T-helper 17 cell (primary cell): ENCODE measurements around the gene PODNL1. TPM values are rescaled to one million over a fixed set of nuclear protein-coding genes. Genes with fewer than 3 reads are reported as not detected.
"Not testable (repeated sequence)": the region's sequence is repeated elsewhere in the genome, so short reads cannot be mapped to it uniquely, and the experiment has no call there.

Experiments used
- ATAC-seq: fragments of 150-1000 bp; cut with Tn5 transposase; 2 replicates; pipeline ENCODE4 v1.10.0; 2021; ENCODE audit warnings: mild to moderate bottlenecking, moderate library complexity
- DNase-seq, 3 donors: peaks; one replicate each; pipeline versions ENCODE4 v3.0.0 to v3.0.0-alpha.2; 2020 to 2021
- H3K9me3 ChIP-seq: one replicate; pipeline ENCODE4 v1.7.0; 2013; ENCODE audit warnings: low read length, mild to moderate bottlenecking; ENCODE audit not compliant: control insufficient read depth, poor library complexity, severe bottlenecking
- H3K27ac Mint-ChIP-seq: one replicate; pipeline ENCODE4 v1.8.0; 2022; ENCODE audit warnings: mild to moderate bottlenecking, moderate library complexity, mixed read lengths
- H3K27me3 Mint-ChIP-seq: one replicate; pipeline ENCODE4 v1.8.0; 2022; ENCODE audit warnings: mixed read lengths
- H3K36me3 Mint-ChIP-seq: one replicate; pipeline ENCODE4 v1.8.0; 2022; ENCODE audit warnings: low read depth, mixed read lengths
- H3K4me1 Mint-ChIP-seq: one replicate; pipeline ENCODE4 v1.8.0; 2022; ENCODE audit warnings: mild to moderate bottlenecking, mixed read lengths
- H3K4me3 Mint-ChIP-seq: one replicate; pipeline ENCODE4 v1.8.0; 2022; ENCODE audit warnings: mild to moderate bottlenecking, moderate library complexity, mixed read lengths
- total RNA-seq, 4 donors: library from RNA in 2 of 4; stranded (reverse) in 2 of 4; gene quantifications; one replicate each; pipeline ENCODE4 v1.2.3 and lab custom pipeline; 2022 to 2026

Gene PODNL1
- total RNA-seq, 2 donors from 2014 or later: 0.31 TPM; not detected in 1

GRCh38 chr19:13980340-13980739 is 42.1 kb upstream of the PODNL1 start:
- no peaks in the 10 kb centered on the region for H3K9me3 ChIP-seq
- DNase-seq: no peak
- no peak overlapping the region for H3K4me3 Mint-ChIP-seq
- H3K27ac Mint-ChIP-seq: no peak overlapping the region
- no peak for ATAC-seq
- H3K36me3 Mint-ChIP-seq: no peaks in the 10 kb centered on the region
- H3K27me3 Mint-ChIP-seq: no peaks in the 10 kb centered on the region
- H3K4me1 Mint-ChIP-seq: peaks cover 28% of the 10 kb centered on the region

GRCh38 chr19:13979686-13980085 is 41.5 kb upstream of the PODNL1 start:
- H3K9me3 ChIP-seq: no peaks in the 10 kb centered on the region
- no peak for ATAC-seq
- H3K4me3 Mint-ChIP-seq: peak overlapping the region; percentile 28
- no peaks in the 10 kb centered on the region for H3K27me3 Mint-ChIP-seq
- no peak for DNase-seq
- peaks cover 23% of the 10 kb centered on the region for H3K4me1 Mint-ChIP-seq
- H3K36me3 Mint-ChIP-seq: no peaks in the 10 kb centered on the region
- H3K27ac Mint-ChIP-seq: no peak overlapping the region

GRCh38 chr19:13979244-13979615 is 41.0 kb upstream of the PODNL1 start:
- Mint-ChIP-seq H3K4me3 (no peak overlapping the region), H3K4me1 (peaks cover 25% of the 10 kb centered on the region), H3K36me3 (no peaks in the 10 kb centered on the region), H3K27ac (no peak overlapping the region), H3K27me3 (no peaks in the 10 kb centered on the region)
- no peaks in the 10 kb centered on the region for H3K9me3 ChIP-seq
- DNase-seq (no peak), ATAC-seq (no peak)

- H3K9me3 ChIP-seq: no peaks in the 10 kb centered on the region
- no peak for ATAC-seq
- H3K27ac Mint-ChIP-seq: no peak overlapping the region
- peak overlapping the region; percentile 75 for H3K4me3 Mint-ChIP-seq
- DNase-seq: no peak
- H3K4me1 Mint-ChIP-seq: peaks cover 27% of the 10 kb centered on the region
- no peaks in the 10 kb centered on the region for H3K36me3 Mint-ChIP-seq
- H3K27me3 Mint-ChIP-seq: no peaks in the 10 kb centered on the region
Observed at GRCh38 chr19:13978351-13979243, 40.4 kb upstream of the PODNL1 start.

- DNase-seq: no peak
- H3K9me3 ChIP-seq: no peaks in the 10 kb centered on the region
- H3K36me3 Mint-ChIP-seq: no peaks in the 10 kb centered on the region
- H3K4me1 Mint-ChIP-seq: peaks cover 21% of the 10 kb centered on the region
- H3K4me3 Mint-ChIP-seq: peak overlapping the region; percentile 75
- H3K27me3 Mint-ChIP-seq: no peaks in the 10 kb centered on the region
- no peak for ATAC-seq
- H3K27ac Mint-ChIP-seq: peak overlapping the region; percentile 53
Observed at GRCh38 chr19:13977803-13978202, 39.6 kb upstream of the PODNL1 start.

- DNase-seq (no peak), ATAC-seq (no peak)
- Mint-ChIP-seq H3K27me3 (no peaks in the 10 kb centered on the region), H3K4me1 (peaks cover 18% of the 10 kb centered on the region), H3K27ac (peak overlapping the region; percentile 81), H3K36me3 (no peaks in the 10 kb centered on the region), H3K4me3 (peak overlapping the region; percentile 71)
- no peaks in the 10 kb centered on the region for H3K9me3 ChIP-seq
Observed at GRCh38 chr19:13976446-13976845, 38.2 kb upstream of the PODNL1 start.

GRCh38 chr19:13975870-13976269 is 37.7 kb upstream of the PODNL1 start:
- Mint-ChIP-seq H3K36me3 (no peaks in the 10 kb centered on the region), H3K27me3 (no peaks in the 10 kb centered on the region), H3K4me3 (peak overlapping the region; percentile 71), H3K27ac (peak overlapping the region; percentile 80), H3K4me1 (peaks cover 18% of the 10 kb centered on the region)
- DNase-seq (no peak), ATAC-seq (no peak)
- H3K9me3 ChIP-seq: no peaks in the 10 kb centered on the region

- no peak overlapping the region for H3K4me3 Mint-ChIP-seq
- H3K9me3 ChIP-seq: no peaks in the 10 kb centered on the region
- peak; percentile 81 for ATAC-seq
- H3K4me1 Mint-ChIP-seq: peaks cover 18% of the 10 kb centered on the region
- DNase-seq: no peak
- H3K27ac Mint-ChIP-seq: peak overlapping the region; percentile 80
- no peaks in the 10 kb centered on the region for H3K27me3 Mint-ChIP-seq
- H3K36me3 Mint-ChIP-seq: peaks cover under 1% of the 10 kb centered on the region
Observed at GRCh38 chr19:13974073-13974472, 35.9 kb upstream of the PODNL1 start.

- H3K4me1 Mint-ChIP-seq: peaks cover 21% of the 10 kb centered on the region
- not testable (repeated sequence) for ATAC-seq, H3K4me3 Mint-ChIP-seq, H3K9me3 ChIP-seq, H3K27me3 Mint-ChIP-seq, H3K36me3 Mint-ChIP-seq, DNase-seq
- H3K27ac Mint-ChIP-seq: peak overlapping the region; percentile 80
Observed at GRCh38 chr19:13973479-13973878, 35.3 kb upstream of the PODNL1 start.

- Mint-ChIP-seq H3K27me3 (no peaks in the 10 kb centered on the region), H3K36me3 (peaks cover 4% of the 10 kb centered on the region), H3K4me1 (peaks cover 21% of the 10 kb centered on the region), H3K4me3 (no peak overlapping the region), H3K27ac (peak overlapping the region; percentile 54)
- no peaks in the 10 kb centered on the region for H3K9me3 ChIP-seq
- ATAC-seq (no peak), DNase-seq (no peak)
Observed at GRCh38 chr19:13972368-13973155, 34.3 kb upstream of the PODNL1 start.

- H3K36me3 Mint-ChIP-seq, DNase-seq, ATAC-seq, H3K9me3 ChIP-seq, H3K27ac Mint-ChIP-seq, H3K27me3 Mint-ChIP-seq, H3K4me3 Mint-ChIP-seq: not testable (repeated sequence)
- peaks cover 21% of the 10 kb centered on the region for H3K4me1 Mint-ChIP-seq
Observed at GRCh38 chr19:13971868-13972267, 33.7 kb upstream of the PODNL1 start.

- no peak for ATAC-seq
- H3K36me3 Mint-ChIP-seq: peaks cover 4% of the 10 kb centered on the region
- no peak overlapping the region for H3K4me3 Mint-ChIP-seq
- no peak overlapping the region for H3K27ac Mint-ChIP-seq
- no peak for DNase-seq
- H3K9me3 ChIP-seq: no peaks in the 10 kb centered on the region
- no peaks in the 10 kb centered on the region for H3K27me3 Mint-ChIP-seq
- H3K4me1 Mint-ChIP-seq: peaks cover 10% of the 10 kb centered on the region
Observed at GRCh38 chr19:13969897-13970296, 31.7 kb upstream of the PODNL1 start.

- Mint-ChIP-seq H3K27ac (no peak overlapping the region), H3K27me3 (no peaks in the 10 kb centered on the region), H3K4me1 (peaks cover 4% of the 10 kb centered on the region), H3K36me3 (peaks cover 4% of the 10 kb centered on the region), H3K4me3 (peak overlapping the region; percentile 58)
- H3K9me3 ChIP-seq: no peaks in the 10 kb centered on the region
- ATAC-seq (no peak), DNase-seq (no peak)
Observed at GRCh38 chr19:13968999-13969398, 30.8 kb upstream of the PODNL1 start.
